H7 (cell line): ENCODE results near the gene NEIL3. TPM values are rescaled to one million over a fixed set of nuclear protein-coding genes. Genes with fewer than 3 reads are reported as not detected.

Source experiments
- DNase-seq: peaks from one replicate; pipeline ENCODE4 v3.0.0; 2012
- H3K27me3 ChIP-seq: 2 replicates; pipeline ENCODE4 v1.6.0; 2011; ENCODE audit warnings: mild to moderate bottlenecking, low read length; ENCODE audit not compliant: control insufficient read depth, insufficient read depth
- H3K36me3 ChIP-seq: replicated peaks from 2 replicates; pipeline ENCODE4 v1.5.1; 2011; ENCODE audit warnings: low read length; ENCODE audit not compliant: control insufficient read depth, insufficient read depth
- H3K4me3 ChIP-seq: 2 replicates; pipeline ENCODE4 v1.5.1; 2011; ENCODE audit warnings: low read depth, mild to moderate bottlenecking, control low read depth, low read length, moderate library complexity; ENCODE audit not compliant: insufficient read depth
- total RNA-seq: library from RNA; depleted of rRNA; stranded (reverse); fragments of >200 nt; shearing (Covaris generic); gene quantifications from 2 replicates; pipeline ENCODE4 v1.2.3, GENCODE V29; 2014

Gene NEIL3
- total RNA-seq, 1 experiment from 2014 or later: 7.8 TPM

GRCh38 chr4:177374966-177375365, 65.3 kb downstream of the NEIL3 start:
- DNase-seq: no peak
- no peaks in the 10 kb centered on the region for H3K36me3 ChIP-seq
- H3K27me3 ChIP-seq: no peaks in the 10 kb centered on the region
- no peak overlapping the region for H3K4me3 ChIP-seq

GRCh38 chr4:177375372-177375771, 65.7 kb downstream of the NEIL3 start:
- Histone ChIP-seq H3K4me3 (no peak overlapping the region), H3K27me3 (no peaks in the 10 kb centered on the region), H3K36me3 (no peaks in the 10 kb centered on the region)
- DNase-seq: no peak

GRCh38 chr4:177376024-177376423, 66.3 kb downstream of the NEIL3 start:
- Histone ChIP-seq H3K4me3 (no peak overlapping the region), H3K27me3 (no peaks in the 10 kb centered on the region), H3K36me3 (no peaks in the 10 kb centered on the region)
- DNase-seq: peak; percentile 26

GRCh38 chr4:177380730-177381287, 71.1 kb downstream of the NEIL3 start:
- no peaks in the 10 kb centered on the region for H3K27me3 ChIP-seq
- H3K4me3 ChIP-seq: peak overlapping the region; percentile 14; the same call in 1 of the 2 replicates
- H3K36me3 ChIP-seq: no peaks in the 10 kb centered on the region
- DNase-seq: peak; percentile 71

GRCh38 chr4:177381762-177382310, 72.2 kb downstream of the NEIL3 start:
- no peak for DNase-seq
- H3K36me3 ChIP-seq: no peaks in the 10 kb centered on the region
- no peaks in the 10 kb centered on the region for H3K27me3 ChIP-seq
- no peak overlapping the region for H3K4me3 ChIP-seq

GRCh38 chr4:177384856-177385397, 75.3 kb downstream of the NEIL3 start:
- Histone ChIP-seq H3K36me3 (no peaks in the 10 kb centered on the region), H3K27me3 (no peaks in the 10 kb centered on the region), H3K4me3 (no peak overlapping the region)
- DNase-seq: no peak

GRCh38 chr4:177385576-177386277, 76.1 kb downstream of the NEIL3 start:
- Histone ChIP-seq H3K36me3 (no peaks in the 10 kb centered on the region), H3K27me3 (no peaks in the 10 kb centered on the region), H3K4me3 (no peak overlapping the region)
- DNase-seq: no peak

- DNase-seq: no peak
- Histone ChIP-seq H3K36me3 (no peaks in the 10 kb centered on the region), H3K4me3 (no peak overlapping the region), H3K27me3 (no peaks in the 10 kb centered on the region)
Observed at GRCh38 chr4:177386278-177386815, 76.7 kb downstream of the NEIL3 start.

GRCh38 chr4:177391287-177391686, 81.6 kb downstream of the NEIL3 start:
- H3K4me3 ChIP-seq: no peak overlapping the region
- DNase-seq: no peak
- H3K27me3 ChIP-seq: no peaks in the 10 kb centered on the region
- H3K36me3 ChIP-seq: no peaks in the 10 kb centered on the region

- H3K36me3 ChIP-seq: no peaks in the 10 kb centered on the region
- DNase-seq: no peak
- H3K4me3 ChIP-seq: no peak overlapping the region
- H3K27me3 ChIP-seq: no peaks in the 10 kb centered on the region
Observed at GRCh38 chr4:177391953-177392352, 82.3 kb downstream of the NEIL3 start.

GRCh38 chr4:177393236-177393635, 83.6 kb downstream of the NEIL3 start:
- Histone ChIP-seq H3K4me3 (no peak overlapping the region), H3K27me3 (no peaks in the 10 kb centered on the region), H3K36me3 (no peaks in the 10 kb centered on the region)
- DNase-seq: no peak

GRCh38 chr4:177396352-177396751, 86.7 kb downstream of the NEIL3 start:
- Histone ChIP-seq H3K36me3 (no peaks in the 10 kb centered on the region), H3K27me3 (no peaks in the 10 kb centered on the region), H3K4me3 (no peak overlapping the region)
- DNase-seq: no peak

- H3K36me3 ChIP-seq: no peaks in the 10 kb centered on the region
- no peaks in the 10 kb centered on the region for H3K27me3 ChIP-seq
- no peak for DNase-seq
- H3K4me3 ChIP-seq: no peak overlapping the region
Observed at GRCh38 chr4:177400030-177400429, 90.4 kb downstream of the NEIL3 start.

GRCh38 chr4:177401658-177402273, 92.1 kb downstream of the NEIL3 start:
- no peak for DNase-seq
- Histone ChIP-seq H3K4me3 (no peak overlapping the region), H3K36me3 (no peaks in the 10 kb centered on the region), H3K27me3 (no peaks in the 10 kb centered on the region)
